Measurements from ENCODE around the gene CD3E.

- TF ChIP-seq POLR2A (IDR thresholded peaks at IDR 0.05) (no peak), POLR2AphosphoS5 (IDR thresholded peaks at IDR 0.05) (peak in 1 of 2 donors; percentile 76)
- TF ChIP-seq, protein P1, sequence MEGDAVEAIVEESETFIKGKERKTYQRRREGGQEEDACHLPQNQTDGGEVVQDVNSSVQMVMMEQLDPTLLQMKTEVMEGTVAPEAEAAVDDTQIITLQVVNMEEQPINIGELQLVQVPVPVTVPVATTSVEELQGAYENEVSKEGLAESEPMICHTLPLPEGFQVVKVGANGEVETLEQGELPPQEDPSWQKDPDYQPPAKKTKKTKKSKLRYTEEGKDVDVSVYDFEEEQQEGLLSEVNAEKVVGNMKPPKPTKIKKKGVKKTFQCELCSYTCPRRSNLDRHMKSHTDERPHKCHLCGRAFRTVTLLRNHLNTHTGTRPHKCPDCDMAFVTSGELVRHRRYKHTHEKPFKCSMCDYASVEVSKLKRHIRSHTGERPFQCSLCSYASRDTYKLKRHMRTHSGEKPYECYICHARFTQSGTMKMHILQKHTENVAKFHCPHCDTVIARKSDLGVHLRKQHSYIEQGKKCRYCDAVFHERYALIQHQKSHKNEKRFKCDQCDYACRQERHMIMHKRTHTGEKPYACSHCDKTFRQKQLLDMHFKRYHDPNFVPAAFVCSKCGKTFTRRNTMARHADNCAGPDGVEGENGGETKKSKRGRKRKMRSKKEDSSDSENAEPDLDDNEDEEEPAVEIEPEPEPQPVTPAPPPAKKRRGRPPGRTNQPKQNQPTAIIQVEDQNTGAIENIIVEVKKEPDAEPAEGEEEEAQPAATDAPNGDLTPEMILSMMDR (IDR thresholded peaks at IDR 0.05): no peak
These were observed 29.4 kb upstream of the CD3E start for GRCh38 chr11:118275176-118275575.

Data from upper lobe of left lung (tissue), 4 donors.